Neuronal stem cell (in vitro differentiated cells): ENCODE data around the gene MTNR1A.

Experiments used
- DNase-seq: peaks from one replicate; pipeline ENCODE4 v3.0.0-alpha.2; 2013; ENCODE audit warnings: low spot score
- H2AFZ ChIP-seq: one replicate; pipeline ENCODE4 v1.6.1; 2013; ENCODE audit warnings: mild to moderate bottlenecking, low read length, inconsistent platforms
- H2AK5ac ChIP-seq: 2 replicates; pipeline ENCODE4 v1.6.1; 2013; ENCODE audit warnings: low read depth, mild to moderate bottlenecking, inconsistent platforms, low read length, moderate library complexity, mixed read lengths
- H2BK120ac ChIP-seq: 2 replicates; pipeline ENCODE4 v1.6.1; 2013; ENCODE audit warnings: low read depth, mild to moderate bottlenecking, inconsistent platforms, low read length, moderate library complexity, mixed read lengths
- H2BK12ac ChIP-seq: one replicate; pipeline ENCODE4 v1.6.1; 2013; ENCODE audit warnings: low read length, inconsistent platforms
- H2BK15ac ChIP-seq: 2 replicates; pipeline ENCODE4 v1.6.1; 2013; ENCODE audit warnings: mild to moderate bottlenecking, low read length, inconsistent platforms, mixed read lengths
- H2BK5ac ChIP-seq: one replicate; pipeline ENCODE4 v1.6.1; 2013; ENCODE audit warnings: inconsistent platforms, mild to moderate bottlenecking, low read length, moderate library complexity
- H3K14ac ChIP-seq: one replicate; pipeline ENCODE4 v1.6.1; 2013; ENCODE audit warnings: low read length, inconsistent platforms
- H3K18ac ChIP-seq: 2 replicates; pipeline ENCODE4 v1.6.1; 2013; ENCODE audit warnings: low read length, inconsistent platforms
- H3K23ac ChIP-seq: 2 replicates; pipeline ENCODE4 v1.6.1; 2013; ENCODE audit warnings: low read depth, mild to moderate bottlenecking, mixed read lengths, low read length, inconsistent platforms; ENCODE audit not compliant: poor library complexity
- H3K27ac ChIP-seq: replicated peaks from 3 replicates; pipeline ENCODE4 v1.5.1; 2013; ENCODE audit warnings: low read length, inconsistent platforms
- H3K27me3 ChIP-seq, 3 experiments: 2 replicates each; pipeline ENCODE4 v1.6.1; 2013; ENCODE audit warnings: low read length in 3 of 3, mild to moderate bottlenecking in 2 of 3, inconsistent platforms in 1 of 3, low read depth in 1 of 3, mixed read lengths in 1 of 3, moderate library complexity in 1 of 3; ENCODE audit not compliant: control insufficient read depth in 3 of 3, insufficient read depth in 3 of 3
- H3K36me3 ChIP-seq, 2 donors: replicated peaks in 1 of 2; 2 replicates each; pipeline ENCODE4 v1.6.1; 2013; ENCODE audit warnings: low read length in 2 of 2; ENCODE audit not compliant: control insufficient read depth in 2 of 2, insufficient read depth in 2 of 2
- H3K4ac ChIP-seq: 2 replicates; pipeline ENCODE4 v1.6.1; 2013; ENCODE audit warnings: inconsistent platforms, mild to moderate bottlenecking, low read length, moderate library complexity
- H3K4me1 ChIP-seq, 2 donors: 1 replicate in 1 of 2; 2 replicates in 1 of 2; pipeline ENCODE4 v1.6.1; 2013; ENCODE audit warnings: low read length in 2 of 2, low read depth in 1 of 2; ENCODE audit not compliant: control insufficient read depth in 2 of 2, insufficient read depth in 1 of 2
- H3K4me2 ChIP-seq: one replicate; pipeline ENCODE4 v1.6.1; 2013; ENCODE audit warnings: mild to moderate bottlenecking, low read length, inconsistent platforms; ENCODE audit not compliant: insufficient read depth, poor library complexity, severe bottlenecking
- H3K4me3 ChIP-seq, 2 donors: 2 replicates each; pipeline ENCODE4 v1.5.1; 2013; ENCODE audit warnings: low read length in 2 of 2, mild to moderate bottlenecking in 2 of 2, inconsistent platforms in 1 of 2, moderate library complexity in 1 of 2
- H3K79me1 ChIP-seq: one replicate; pipeline ENCODE4 v1.6.1; 2013; ENCODE audit warnings: low read depth, mild to moderate bottlenecking, inconsistent platforms, low read length, moderate library complexity
- H3K9ac ChIP-seq: one replicate; pipeline ENCODE4 v1.6.1; 2013; ENCODE audit warnings: mild to moderate bottlenecking, low read depth, low read length, inconsistent platforms; ENCODE audit not compliant: poor library complexity
- H3K9me3 ChIP-seq, 2 donors: replicated peaks in 1 of 2; 2 replicates each; pipeline versions ENCODE3 to v1.6.1; 2013; ENCODE audit warnings: low read length in 2 of 2, mild to moderate bottlenecking in 2 of 2, inconsistent platforms in 1 of 2, low read depth in 1 of 2, mixed read lengths in 1 of 2, moderate library complexity in 1 of 2; ENCODE audit not compliant: control insufficient read depth in 2 of 2, insufficient read depth in 1 of 2
- H4K8ac ChIP-seq: one replicate; pipeline ENCODE4 v1.6.1; 2013; ENCODE audit warnings: low read depth, mild to moderate bottlenecking, inconsistent platforms, low read length, moderate library complexity
- H4K91ac ChIP-seq: one replicate; pipeline ENCODE4 v1.6.1; 2013; ENCODE audit warnings: low read length, low read depth, mild to moderate bottlenecking, inconsistent platforms; ENCODE audit not compliant: poor library complexity
- WGBS, 2 donors: extraction: QIAGEN DNeasy Blood & Tissue Kit; methylation state at CpG; one replicate each; pipeline ENCODE4 v1.1.7; 2013; ENCODE audit warnings: missing lambda C conversion rate in 2 of 2, mixed read lengths in 1 of 2; ENCODE audit not compliant: insufficient read length in 2 of 2, insufficient replicate concordance in 1 of 2; ENCODE audit errors: extremely low coverage in 2 of 2; 5-methylcytosine and 5-hydroxymethylcytosine counted together

The MTNR1A gene

DNA sequence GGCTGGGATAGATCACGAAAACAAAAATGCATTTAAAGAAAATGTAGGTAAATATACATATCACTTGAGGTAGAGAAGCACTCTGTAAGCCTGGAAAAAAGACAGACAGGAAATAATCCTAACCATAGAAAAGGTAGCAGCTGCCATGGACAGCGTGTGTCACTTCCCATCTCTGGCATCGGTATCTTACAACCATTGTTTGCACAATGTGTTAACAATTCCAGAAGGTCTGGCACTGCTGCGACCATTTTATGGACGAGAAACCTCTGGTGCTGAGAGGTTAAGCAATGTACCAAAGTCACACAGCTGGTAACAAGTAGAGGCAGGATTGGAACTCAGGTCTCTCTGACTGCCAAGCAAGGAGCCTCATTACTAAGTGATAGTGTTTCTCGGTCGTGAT, 1.7 kb upstream of the MTNR1A start:
- peaks cover 0 to 2% of the 10 kb centered on the region in 2 donors for H3K9me3 ChIP-seq
- H4K8ac ChIP-seq, result no peak overlapping the region
- no peak overlapping the region for H2AK5ac ChIP-seq
- no CpG with 5 or more reads among the region's 7 CpGs for WGBS, 2 donors
- peaks cover 2% of the 10 kb centered on the region for H3K79me1 ChIP-seq
- H3K14ac ChIP-seq, result no peak overlapping the region
- no peak overlapping the region for H3K18ac ChIP-seq
- no peak overlapping the region for H3K9ac ChIP-seq
- no peak for DNase-seq
- H3K27me3 ChIP-seq, result peaks cover 0 to 50% (median 0%) of the 10 kb centered on the region in 3 experiments
- H3K4me2 ChIP-seq, result no peak overlapping the region
- no peak overlapping the region for H2BK120ac ChIP-seq
- H3K27ac ChIP-seq, result no peak overlapping the region
- no peak overlapping the region for H4K91ac ChIP-seq
- no peak overlapping the region for H3K4me3 ChIP-seq
- H3K36me3 ChIP-seq, result no peaks in the 10 kb centered on the region
- no peak overlapping the region for H3K4ac ChIP-seq
- H3K23ac ChIP-seq, result no peak overlapping the region
- H2BK12ac ChIP-seq, result no peak overlapping the region
- no peak overlapping the region for H2BK15ac ChIP-seq
- peaks cover 0 to 3% of the 10 kb centered on the region in 2 donors for H3K4me1 ChIP-seq
- no peak overlapping the region for H2BK5ac ChIP-seq
- no peak overlapping the region for H2AFZ ChIP-seq

DNA sequence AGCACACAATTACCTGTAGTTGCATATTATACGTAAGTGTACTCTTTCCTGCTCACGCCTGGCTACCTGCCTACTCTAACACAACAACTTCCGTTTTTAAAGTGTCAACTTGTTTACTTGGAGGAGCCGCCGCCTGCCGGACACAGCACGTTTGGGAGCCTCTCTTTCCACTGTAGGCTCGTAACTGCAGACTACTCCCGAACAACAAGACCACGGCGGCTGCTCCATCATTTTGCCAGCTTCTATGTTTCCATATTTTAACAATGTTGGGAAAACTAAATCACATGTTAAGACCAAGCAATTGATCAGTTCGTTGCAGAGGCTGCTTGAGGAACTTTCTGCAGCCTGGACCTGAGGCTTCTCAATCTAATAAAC, 841 bp downstream of the MTNR1A start:
- no peak overlapping the region for H3K18ac ChIP-seq
- H2AFZ ChIP-seq, result peak overlapping the region; percentile 94
- H2BK12ac ChIP-seq, result no peak overlapping the region
- H3K36me3 ChIP-seq, result no peaks in the 10 kb centered on the region
- no peak overlapping the region for H2BK5ac ChIP-seq
- peak overlapping the region; percentile 46 to 96 for H3K4me3 ChIP-seq
- no peak overlapping the region for H2AK5ac ChIP-seq
- peaks cover 0 to 3% of the 10 kb centered on the region in 2 donors for H3K4me1 ChIP-seq
- H4K8ac ChIP-seq, result no peak overlapping the region
- no peak overlapping the region for H3K23ac ChIP-seq
- WGBS, 2 donors, result no CpG with 5 or more reads among the region's 12 CpGs
- H3K9ac ChIP-seq, result no peak overlapping the region
- H3K79me1 ChIP-seq, result peaks cover 2% of the 10 kb centered on the region
- H2BK120ac ChIP-seq, result no peak overlapping the region
- no peak for DNase-seq
- no peak overlapping the region for H4K91ac ChIP-seq
- no peaks in the 10 kb centered on the region for H3K9me3 ChIP-seq
- no peak overlapping the region for H3K4ac ChIP-seq
- H2BK15ac ChIP-seq, result no peak overlapping the region
- no peak overlapping the region for H3K27ac ChIP-seq
- peaks cover 0 to 74% (median 0%) of the 10 kb centered on the region in 3 experiments for H3K27me3 ChIP-seq
- H3K4me2 ChIP-seq, result peak overlapping the region; percentile 95
- H3K14ac ChIP-seq, result no peak overlapping the region

DNA sequence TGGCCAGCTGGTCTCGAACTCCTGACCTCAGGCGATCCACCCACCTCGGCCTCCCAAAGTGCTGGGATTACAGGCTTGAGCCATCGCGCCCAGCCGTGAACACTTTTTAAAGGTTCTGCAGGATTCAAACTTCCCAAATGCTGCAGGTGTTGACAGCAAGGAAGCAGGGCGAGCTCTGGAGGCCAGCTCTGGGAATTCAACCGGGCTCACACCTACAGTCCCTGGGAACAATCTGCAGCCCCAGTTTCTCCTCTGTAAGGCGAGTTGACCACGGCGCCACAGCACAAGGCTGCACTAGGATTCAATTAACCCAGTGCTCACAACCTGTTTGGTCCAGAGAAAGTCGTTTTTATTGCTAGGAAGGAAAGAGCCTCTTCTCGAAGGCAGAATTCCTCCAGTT, 1.6 kb downstream of the MTNR1A start:
- Histone ChIP-seq H3K18ac (no peak overlapping the region), H3K27me3 (peaks cover 0 to 80% (median 0%) of the 10 kb centered on the region in 3 experiments), H3K4me2 (no peak overlapping the region), H2BK15ac (no peak overlapping the region), H3K79me1 (peaks cover 2% of the 10 kb centered on the region), H2AK5ac (no peak overlapping the region), H3K4me1 (peaks cover 0 to 3% of the 10 kb centered on the region in 2 donors), H3K14ac (no peak overlapping the region), H3K9ac (no peak overlapping the region), H3K23ac (no peak overlapping the region), H3K4me3 (no peak overlapping the region), H3K27ac (no peak overlapping the region), H2BK120ac (no peak overlapping the region), H2AFZ (no peak overlapping the region), H3K9me3 (no peaks in the 10 kb centered on the region), H3K36me3 (no peaks in the 10 kb centered on the region), H4K91ac (no peak overlapping the region), H2BK12ac (no peak overlapping the region), H4K8ac (no peak overlapping the region), H2BK5ac (no peak overlapping the region), H3K4ac (no peak overlapping the region)
- no peak for DNase-seq
- no CpG with 5 or more reads among the region's 13 CpGs for WGBS, 2 donors

DNA sequence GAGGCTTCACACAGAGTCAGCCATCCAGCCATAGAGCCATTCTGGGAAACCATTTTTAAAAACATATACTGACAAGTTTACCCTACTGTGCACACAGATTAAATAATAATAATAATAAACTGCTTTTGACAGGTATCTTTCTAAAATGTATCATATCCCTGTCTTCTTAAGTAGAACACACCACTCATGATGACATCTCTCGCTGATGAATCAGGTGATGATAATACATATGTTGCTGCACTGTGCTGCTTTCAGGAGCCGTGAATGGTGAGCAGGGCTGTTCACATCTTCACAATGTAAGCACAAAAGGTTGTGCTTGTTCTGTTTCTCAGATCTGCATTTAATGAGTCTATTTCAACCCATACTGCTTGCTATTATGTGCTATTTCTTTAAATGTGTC, 3.5 kb downstream of the MTNR1A start:
- peaks cover 0 to 71% (median 0%) of the 10 kb centered on the region in 3 experiments for H3K27me3 ChIP-seq
- H2AFZ ChIP-seq, result no peak overlapping the region
- no peak overlapping the region for H3K23ac ChIP-seq
- H3K27ac ChIP-seq, result no peak overlapping the region
- H3K4me2 ChIP-seq, result no peak overlapping the region
- H3K18ac ChIP-seq, result no peak overlapping the region
- no peak overlapping the region for H2BK15ac ChIP-seq
- H3K36me3 ChIP-seq, result no peaks in the 10 kb centered on the region
- H3K79me1 ChIP-seq, result peaks cover 4% of the 10 kb centered on the region
- no CpG with 5 or more reads among the region's 2 CpGs for WGBS, 2 donors
- peaks cover 0 to 3% of the 10 kb centered on the region in 2 donors for H3K4me1 ChIP-seq
- no peak overlapping the region for H2BK5ac ChIP-seq
- no peak overlapping the region for H2BK120ac ChIP-seq
- no peak overlapping the region for H3K9ac ChIP-seq
- H2BK12ac ChIP-seq, result no peak overlapping the region
- H3K9me3 ChIP-seq, result peaks cover 0 to 3% of the 10 kb centered on the region in 2 donors
- H3K4ac ChIP-seq, result no peak overlapping the region
- H3K4me3 ChIP-seq, result no peak overlapping the region
- no peak overlapping the region for H4K91ac ChIP-seq
- H3K14ac ChIP-seq, result no peak overlapping the region
- no peak for DNase-seq
- H2AK5ac ChIP-seq, result no peak overlapping the region
- no peak overlapping the region for H4K8ac ChIP-seq
